ENCODE results near the gene TNFRSF8.

The TNFRSF8 gene

GRCh38 chr1:12143631-12144155 is 80.6 kb downstream of the TNFRSF8 start:
- Histone ChIP-seq H3K14ac (ENCODE audit: low read length) (no peak overlapping the region), H3K18ac (ENCODE audit: low read length) (peak overlapping the region; percentile 81), H2AFZ (ENCODE audit: low read length) (no peak overlapping the region), H3K23ac (ENCODE audit: low read depth, low read length, poor library complexity) (no peak overlapping the region), H3K4me2 (ENCODE audit: insufficient read depth, low read length, poor library complexity, severe bottlenecking) (no peak overlapping the region), H3K4ac (ENCODE audit: low read length) (no peak overlapping the region), H2BK12ac (ENCODE audit: low read length) (peak overlapping the region; percentile 75), H2BK120ac (ENCODE audit: low read depth, low read length) (no peak overlapping the region), H3K4me3 (ENCODE audit: low read length in 2 of 2) (no peak overlapping the region), H3K27me3 (ENCODE audit: control insufficient read depth in 3 of 3, insufficient read depth in 3 of 3, low read depth in 1 of 3, low read length in 3 of 3) (peaks cover 0 to 21% (median 2%) of the 10 kb centered on the region in 3 experiments), H3K9me3 (replicated peaks in 1 of 2; ENCODE audit: control insufficient read depth in 2 of 2, insufficient read depth in 1 of 2, low read depth in 1 of 2, low read length in 2 of 2) (no peaks in the 10 kb centered on the region), H3K27ac (replicated peaks; ENCODE audit: low read length) (no peak overlapping the region), H3K4me1 (ENCODE audit: control insufficient read depth in 2 of 2, insufficient read depth in 1 of 2, low read depth in 1 of 2, low read length in 2 of 2) (peaks cover 9 to 18% of the 10 kb centered on the region in 2 donors), H3K79me1 (ENCODE audit: low read depth, low read length) (no peaks in the 10 kb centered on the region), H2BK15ac (ENCODE audit: low read length) (peak overlapping the region; percentile 79), H3K9ac (ENCODE audit: low read depth, low read length, poor library complexity) (no peak overlapping the region), H4K8ac (ENCODE audit: low read depth, low read length) (peak overlapping the region; percentile 1), H2BK5ac (ENCODE audit: low read length) (peak overlapping the region; percentile 58), H4K91ac (ENCODE audit: low read depth, low read length, poor library complexity) (no peak overlapping the region), H3K36me3 (replicated peaks in 1 of 2; ENCODE audit: control insufficient read depth in 2 of 2, insufficient read depth in 2 of 2, low read length in 2 of 2) (no peaks in the 10 kb centered on the region), H2AK5ac (ENCODE audit: low read depth, low read length) (peak overlapping the region; percentile 60)
- no peak for DNase-seq (ENCODE audit: low spot score)
- WGBS, 2 donors (ENCODE audit: extremely low coverage in 2 of 2, insufficient read length in 2 of 2, insufficient replicate concordance in 1 of 2): no CpG with 5 or more reads among the region's 17 CpGs

- Histone ChIP-seq H2BK15ac (ENCODE audit: low read length) (no peak overlapping the region), H3K4me2 (ENCODE audit: insufficient read depth, low read length, poor library complexity, severe bottlenecking) (no peak overlapping the region), H2AK5ac (ENCODE audit: low read depth, low read length) (no peak overlapping the region), H4K91ac (ENCODE audit: low read depth, low read length, poor library complexity) (no peak overlapping the region), H2BK12ac (ENCODE audit: low read length) (no peak overlapping the region), H3K9ac (ENCODE audit: low read depth, low read length, poor library complexity) (no peak overlapping the region), H3K36me3 (replicated peaks in 1 of 2; ENCODE audit: control insufficient read depth in 2 of 2, insufficient read depth in 2 of 2, low read length in 2 of 2) (no peaks in the 10 kb centered on the region), H3K27ac (replicated peaks; ENCODE audit: low read length) (no peak overlapping the region), H3K14ac (ENCODE audit: low read length) (no peak overlapping the region), H3K79me1 (ENCODE audit: low read depth, low read length) (no peaks in the 10 kb centered on the region), H3K23ac (ENCODE audit: low read depth, low read length, poor library complexity) (no peak overlapping the region), H3K4me1 (ENCODE audit: control insufficient read depth in 2 of 2, insufficient read depth in 1 of 2, low read depth in 1 of 2, low read length in 2 of 2) (peaks cover 9 to 18% of the 10 kb centered on the region in 2 donors), H3K18ac (ENCODE audit: low read length) (no peak overlapping the region), H3K27me3 (ENCODE audit: control insufficient read depth in 3 of 3, insufficient read depth in 3 of 3, low read depth in 1 of 3, low read length in 3 of 3) (peaks cover 0 to 17% (median 2%) of the 10 kb centered on the region in 3 experiments), H3K4me3 (ENCODE audit: low read length in 2 of 2) (no peak overlapping the region), H4K8ac (ENCODE audit: low read depth, low read length) (no peak overlapping the region), H2BK5ac (ENCODE audit: low read length) (peak overlapping the region; percentile 58), H2BK120ac (ENCODE audit: low read depth, low read length) (no peak overlapping the region), H3K9me3 (replicated peaks in 1 of 2; ENCODE audit: control insufficient read depth in 2 of 2, insufficient read depth in 1 of 2, low read depth in 1 of 2, low read length in 2 of 2) (no peaks in the 10 kb centered on the region), H3K4ac (ENCODE audit: low read length) (no peak overlapping the region), H2AFZ (ENCODE audit: low read length) (no peak overlapping the region)
- DNase-seq (ENCODE audit: low spot score): no peak
- WGBS, 2 donors (ENCODE audit: extremely low coverage in 2 of 2, insufficient read length in 2 of 2, insufficient replicate concordance in 1 of 2): no CpG with 5 or more reads among the region's 8 CpGs
Observed at GRCh38 chr1:12144236-12144635, 81.1 kb downstream of the TNFRSF8 start.

- no peak overlapping the region for H2BK120ac ChIP-seq (ENCODE audit: low read depth, low read length)
- H3K4me1 ChIP-seq (ENCODE audit: control insufficient read depth in 2 of 2, insufficient read depth in 1 of 2, low read depth in 1 of 2, low read length in 2 of 2): peaks cover 9 to 18% of the 10 kb centered on the region in 2 donors
- H3K4me3 ChIP-seq (ENCODE audit: low read length in 2 of 2): no peak overlapping the region
- no peak overlapping the region for H4K91ac ChIP-seq (ENCODE audit: low read depth, low read length, poor library complexity)
- H3K27me3 ChIP-seq (ENCODE audit: control insufficient read depth in 3 of 3, insufficient read depth in 3 of 3, low read depth in 1 of 3, low read length in 3 of 3): peaks cover 0 to 17% (median 0%) of the 10 kb centered on the region in 3 experiments
- H3K4me2 ChIP-seq (ENCODE audit: insufficient read depth, low read length, poor library complexity, severe bottlenecking): no peak overlapping the region
- no CpG with 5 or more reads among the region's 4 CpGs for WGBS, 2 donors (ENCODE audit: extremely low coverage in 2 of 2, insufficient read length in 2 of 2, insufficient replicate concordance in 1 of 2)
- no peak overlapping the region for H2BK5ac ChIP-seq (ENCODE audit: low read length)
- H2AK5ac ChIP-seq (ENCODE audit: low read depth, low read length): no peak overlapping the region
- H3K79me1 ChIP-seq (ENCODE audit: low read depth, low read length): no peaks in the 10 kb centered on the region
- no peak overlapping the region for H2AFZ ChIP-seq (ENCODE audit: low read length)
- peak overlapping the region; percentile 13 for H3K18ac ChIP-seq (ENCODE audit: low read length)
- no peak overlapping the region for H3K9ac ChIP-seq (ENCODE audit: low read depth, low read length, poor library complexity)
- H4K8ac ChIP-seq (ENCODE audit: low read depth, low read length): no peak overlapping the region
- H3K4ac ChIP-seq (ENCODE audit: low read length): no peak overlapping the region
- peaks cover 0 to 2% of the 10 kb centered on the region in 2 donors for H3K9me3 ChIP-seq (replicated peaks in 1 of 2; ENCODE audit: control insufficient read depth in 2 of 2, insufficient read depth in 1 of 2, low read depth in 1 of 2, low read length in 2 of 2)
- H3K36me3 ChIP-seq (replicated peaks in 1 of 2; ENCODE audit: control insufficient read depth in 2 of 2, insufficient read depth in 2 of 2, low read length in 2 of 2): no peaks in the 10 kb centered on the region
- H3K23ac ChIP-seq (ENCODE audit: low read depth, low read length, poor library complexity): no peak overlapping the region
- H3K27ac ChIP-seq (replicated peaks; ENCODE audit: low read length): no peak overlapping the region
- peak overlapping the region; percentile 47 for H3K14ac ChIP-seq (ENCODE audit: low read length)
- H2BK15ac ChIP-seq (ENCODE audit: low read length): peak overlapping the region; percentile 10
- no peak overlapping the region for H2BK12ac ChIP-seq (ENCODE audit: low read length)
- DNase-seq (ENCODE audit: low spot score): no peak
Observed at GRCh38 chr1:12144969-12145368, 81.9 kb downstream of the TNFRSF8 start.

GRCh38 chr1:12145616-12146342 is 82.7 kb downstream of the TNFRSF8 start:
- Histone ChIP-seq H3K14ac (ENCODE audit: low read length) (no peak overlapping the region), H3K27me3 (ENCODE audit: control insufficient read depth in 3 of 3, insufficient read depth in 3 of 3, low read depth in 1 of 3, low read length in 3 of 3) (peaks cover 0 to 15% (median 0%) of the 10 kb centered on the region in 3 experiments), H3K36me3 (replicated peaks in 1 of 2; ENCODE audit: control insufficient read depth in 2 of 2, insufficient read depth in 2 of 2, low read length in 2 of 2) (no peaks in the 10 kb centered on the region), H3K4ac (ENCODE audit: low read length) (no peak overlapping the region), H3K79me1 (ENCODE audit: low read depth, low read length) (no peaks in the 10 kb centered on the region), H3K27ac (replicated peaks; ENCODE audit: low read length) (no peak overlapping the region), H2AFZ (ENCODE audit: low read length) (no peak overlapping the region), H2BK12ac (ENCODE audit: low read length) (no peak overlapping the region), H2BK120ac (ENCODE audit: low read depth, low read length) (no peak overlapping the region), H3K4me1 (ENCODE audit: control insufficient read depth in 2 of 2, insufficient read depth in 1 of 2, low read depth in 1 of 2, low read length in 2 of 2) (peaks cover 9 to 18% of the 10 kb centered on the region in 2 donors), H2BK5ac (ENCODE audit: low read length) (no peak overlapping the region), H3K18ac (ENCODE audit: low read length) (peak overlapping the region; percentile 11), H4K8ac (ENCODE audit: low read depth, low read length) (no peak overlapping the region), H3K9ac (ENCODE audit: low read depth, low read length, poor library complexity) (no peak overlapping the region), H3K9me3 (replicated peaks in 1 of 2; ENCODE audit: control insufficient read depth in 2 of 2, insufficient read depth in 1 of 2, low read depth in 1 of 2, low read length in 2 of 2) (peaks cover 0 to 4% of the 10 kb centered on the region in 2 donors), H2AK5ac (ENCODE audit: low read depth, low read length) (peak overlapping the region; percentile 72), H2BK15ac (ENCODE audit: low read length) (no peak overlapping the region), H3K4me2 (ENCODE audit: insufficient read depth, low read length, poor library complexity, severe bottlenecking) (no peak overlapping the region), H3K23ac (ENCODE audit: low read depth, low read length, poor library complexity) (no peak overlapping the region), H3K4me3 (ENCODE audit: low read length in 2 of 2) (no peak overlapping the region), H4K91ac (ENCODE audit: low read depth, low read length, poor library complexity) (peak overlapping the region; percentile 73)
- DNase-seq (ENCODE audit: low spot score): no peak
- WGBS, 2 donors (ENCODE audit: extremely low coverage in 2 of 2, insufficient read length in 2 of 2, insufficient replicate concordance in 1 of 2): no CpG with 5 or more reads among the region's 12 CpGs
